GM19467 (cell line): ENCODE measurements around the gene GEMIN7.

Experiments used
- ATAC-seq: cut with Tn5 transposase; IDR thresholded peaks from one replicate; pipeline ENCODE4 v1.9.1; 2021; ENCODE audit warnings: mild to moderate bottlenecking, moderate library complexity; ENCODE audit not compliant: unreplicated experiment

Gene GEMIN7

DNA sequence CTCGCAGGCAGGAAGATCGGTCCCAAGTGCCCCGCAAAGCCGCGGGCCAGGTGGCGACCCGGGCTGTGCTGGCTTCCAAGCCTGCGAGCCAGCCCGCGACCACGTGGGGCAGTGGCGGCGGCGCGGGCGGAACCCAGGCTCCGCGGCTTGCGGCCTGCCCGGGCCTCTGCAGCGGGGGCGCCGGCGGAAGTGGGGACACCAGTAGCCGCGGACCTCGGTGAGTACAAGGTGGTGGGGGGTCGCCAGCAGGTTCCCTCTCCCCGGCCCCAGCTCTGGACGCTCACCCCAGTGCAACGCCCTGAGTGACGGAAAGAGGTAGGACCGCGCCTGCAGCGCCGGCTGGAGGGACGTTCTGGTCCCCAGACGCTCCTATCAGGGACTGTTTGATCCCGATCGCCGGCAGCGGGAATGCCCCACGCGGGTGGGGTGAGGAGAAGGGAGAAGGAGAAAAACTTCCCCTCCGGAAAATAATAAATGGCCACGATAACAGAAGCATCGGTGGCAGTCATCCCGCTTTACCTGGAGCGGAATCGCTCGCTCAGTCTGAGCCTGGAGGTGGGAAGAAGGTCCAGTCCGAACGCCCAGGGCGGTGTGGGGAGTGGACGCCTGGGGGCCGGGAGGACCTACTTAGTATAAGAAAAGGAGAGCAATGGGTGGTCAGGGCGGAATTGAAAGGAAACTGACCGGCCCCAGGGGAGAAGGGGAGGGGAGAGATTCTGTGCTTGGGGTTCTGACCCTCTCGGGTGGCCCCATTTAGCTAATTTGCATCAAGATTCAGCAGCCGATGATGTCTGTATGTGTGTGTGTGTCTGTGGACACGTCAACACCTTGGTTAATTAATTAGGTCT is at the start of gene GEMIN7:
GEMIN7 (plus strand) TSS at position 198 of the 848 bp plus-strand sequence. CDS start 10,855 bp downstream, outside the sequence.
- ATAC-seq: no peak

DNA sequence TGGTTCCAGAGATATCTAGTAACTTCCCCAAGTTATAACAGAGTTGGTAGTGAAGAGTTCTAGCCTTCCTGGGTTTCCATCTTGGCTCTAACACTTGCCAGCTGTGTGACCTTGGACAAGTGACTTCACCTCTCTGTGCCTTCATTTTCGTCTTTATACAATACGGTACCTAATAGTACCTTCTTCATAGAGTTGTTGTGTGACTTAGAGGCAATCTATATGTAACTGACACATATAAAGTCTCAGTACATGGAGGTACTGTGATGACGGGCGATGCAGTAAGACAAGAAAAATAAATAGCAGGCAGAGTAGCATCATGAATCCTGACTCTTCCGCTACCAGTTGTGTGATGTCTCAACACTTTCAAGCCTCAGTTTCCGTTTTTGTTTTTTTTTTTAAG is 48.2 kb upstream of the GEMIN7 start:
- ATAC-seq: no peak

- no peak for ATAC-seq
Measured at GRCh38 chr19:45032421-45032820, 46.6 kb upstream of the GEMIN7 start.

DNA sequence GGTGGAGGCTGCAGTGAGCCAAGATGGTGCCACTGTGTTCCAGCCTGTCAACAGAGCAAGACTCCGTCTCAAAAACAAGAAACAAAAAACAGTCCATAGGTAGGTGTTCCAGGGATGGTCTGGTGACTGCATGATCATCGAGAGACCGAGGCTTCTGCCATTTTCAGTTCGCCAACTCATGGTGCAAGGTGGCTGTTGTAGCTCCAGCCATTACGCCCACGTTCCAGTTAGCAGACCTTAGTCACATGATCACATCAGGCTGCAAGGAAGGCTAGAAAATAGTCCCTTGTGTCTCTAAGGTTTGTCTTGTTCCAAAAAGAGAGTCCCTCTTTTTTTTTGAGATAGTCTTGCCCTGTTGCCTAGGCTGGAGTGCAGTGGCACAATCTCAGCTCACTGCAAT is 43.3 kb upstream of the GEMIN7 start:
- no peak for ATAC-seq

DNA sequence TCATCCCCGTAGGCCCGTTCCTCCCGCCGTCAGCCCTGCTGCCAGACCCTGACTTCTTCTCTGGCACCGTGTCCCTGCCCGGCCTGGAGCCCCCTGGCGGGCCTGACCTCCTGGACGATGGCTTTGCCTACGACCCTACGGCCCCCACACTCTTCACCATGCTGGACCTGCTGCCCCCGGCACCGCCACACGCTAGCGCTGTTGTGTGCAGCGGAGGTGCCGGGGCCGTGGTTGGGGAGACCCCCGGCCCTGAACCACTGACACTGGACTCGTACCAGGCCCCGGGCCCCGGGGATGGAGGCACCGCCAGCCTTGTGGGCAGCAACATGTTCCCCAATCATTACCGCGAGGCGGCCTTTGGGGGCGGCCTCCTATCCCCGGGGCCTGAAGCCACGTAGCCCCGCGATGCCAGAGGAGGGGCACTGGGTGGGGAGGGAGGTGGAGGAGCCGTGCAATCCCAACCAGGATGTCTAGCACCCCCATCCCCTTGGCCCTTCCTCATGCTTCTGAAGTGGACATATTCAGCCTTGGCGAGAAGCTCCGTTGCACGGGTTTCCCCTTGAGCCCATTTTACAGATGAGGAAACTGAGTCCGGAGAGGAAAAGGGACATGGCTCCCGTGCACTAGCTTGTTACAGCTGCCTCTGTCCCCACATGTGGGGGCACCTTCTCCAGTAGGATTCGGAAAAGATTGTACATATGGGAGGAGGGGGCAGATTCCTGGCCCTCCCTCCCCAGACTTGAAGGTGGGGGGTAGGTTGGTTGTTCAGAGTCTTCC is 41.5 kb upstream of the GEMIN7 start:
- no peak for ATAC-seq

DNA sequence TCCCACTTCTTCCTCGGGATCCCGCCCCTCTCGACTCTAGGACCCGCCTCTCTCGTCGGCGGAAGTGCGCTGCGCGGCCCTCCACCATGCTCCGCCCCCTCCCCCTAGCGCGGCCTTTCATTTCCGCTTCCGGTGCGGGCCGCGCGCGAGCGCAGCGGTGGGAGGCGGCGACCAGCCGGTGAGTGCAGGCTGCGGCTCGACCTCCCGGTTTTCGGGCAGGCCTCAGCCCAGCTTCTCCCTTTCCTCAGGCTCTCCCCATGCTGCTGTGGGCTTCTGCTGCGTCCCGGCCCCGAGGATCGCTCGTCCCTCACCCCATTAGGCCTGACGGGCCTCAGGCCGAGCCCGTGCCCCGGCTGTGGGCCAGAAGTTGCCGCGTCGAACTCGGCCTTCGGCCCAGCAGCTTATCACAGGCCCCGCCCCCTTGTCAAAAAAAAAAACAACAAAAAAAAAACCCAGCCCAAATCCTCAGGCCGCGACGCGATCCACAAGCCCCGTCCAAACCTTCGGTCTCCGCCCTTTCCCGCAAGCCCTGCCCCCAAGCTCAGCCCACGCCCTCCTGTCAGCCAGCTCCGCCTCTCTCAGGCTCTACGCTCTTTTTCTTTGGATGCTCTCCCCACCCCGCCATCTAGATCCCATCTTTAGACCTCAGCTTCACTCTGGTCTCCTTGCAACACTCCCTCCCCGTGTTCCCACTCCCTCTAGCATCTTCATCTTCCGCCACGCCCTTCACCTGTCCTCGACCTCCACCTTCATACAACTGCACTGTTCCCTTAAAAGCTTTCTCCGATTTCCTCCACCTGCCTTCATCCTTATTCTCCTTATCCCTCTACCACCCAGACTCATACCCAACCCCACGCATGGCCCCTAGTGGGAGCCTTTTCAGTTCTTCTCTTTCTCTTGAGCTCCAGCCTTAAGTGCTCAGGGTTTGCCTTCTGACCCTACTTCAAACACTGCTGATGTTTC is 39.8 kb upstream of the GEMIN7 start, which contains the start of gene CLASRP:
CLASRP (plus strand) TSS at position 115 of the 963 bp plus-strand sequence. CDS start 1,168 bp downstream, outside the sequence.
- ATAC-seq: peak; percentile 78

DNA sequence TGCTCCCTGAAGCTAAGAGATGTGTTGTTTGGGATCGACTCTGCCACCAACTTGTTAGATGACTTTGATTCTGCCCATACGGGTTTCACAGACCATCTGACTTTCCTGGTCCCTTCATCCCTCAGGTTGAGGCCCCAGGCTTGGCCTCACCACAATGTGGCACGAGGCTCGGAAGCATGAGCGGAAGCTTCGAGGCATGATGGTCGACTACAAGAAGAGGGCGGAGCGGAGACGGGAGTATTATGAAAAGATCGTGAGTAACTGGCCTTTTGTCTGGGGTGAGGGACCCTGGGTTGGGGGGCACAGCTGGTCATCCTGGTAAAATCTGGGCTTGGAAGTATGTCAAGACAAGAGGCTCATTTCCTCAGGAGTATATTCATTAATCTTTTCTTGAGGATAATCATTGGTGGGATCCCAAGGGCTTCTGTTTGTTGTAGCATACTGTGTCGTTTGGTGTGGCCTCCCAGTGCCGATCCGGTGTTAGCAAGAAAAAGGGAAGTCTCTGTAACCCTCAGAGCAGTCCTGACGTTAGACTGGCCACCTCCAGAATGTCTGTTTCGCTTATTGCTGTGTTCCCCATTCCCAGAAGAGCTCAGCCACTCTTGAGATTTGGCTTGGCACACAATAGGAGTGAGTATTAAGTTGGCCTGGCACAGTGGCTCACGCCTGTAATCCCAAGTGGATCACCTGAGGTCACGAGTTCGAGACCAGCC is 38.8 kb upstream of the GEMIN7 start:
- ATAC-seq: no peak

GRCh38 chr19:45041125-45041524 is 37.9 kb upstream of the GEMIN7 start:
- no peak for ATAC-seq

DNA sequence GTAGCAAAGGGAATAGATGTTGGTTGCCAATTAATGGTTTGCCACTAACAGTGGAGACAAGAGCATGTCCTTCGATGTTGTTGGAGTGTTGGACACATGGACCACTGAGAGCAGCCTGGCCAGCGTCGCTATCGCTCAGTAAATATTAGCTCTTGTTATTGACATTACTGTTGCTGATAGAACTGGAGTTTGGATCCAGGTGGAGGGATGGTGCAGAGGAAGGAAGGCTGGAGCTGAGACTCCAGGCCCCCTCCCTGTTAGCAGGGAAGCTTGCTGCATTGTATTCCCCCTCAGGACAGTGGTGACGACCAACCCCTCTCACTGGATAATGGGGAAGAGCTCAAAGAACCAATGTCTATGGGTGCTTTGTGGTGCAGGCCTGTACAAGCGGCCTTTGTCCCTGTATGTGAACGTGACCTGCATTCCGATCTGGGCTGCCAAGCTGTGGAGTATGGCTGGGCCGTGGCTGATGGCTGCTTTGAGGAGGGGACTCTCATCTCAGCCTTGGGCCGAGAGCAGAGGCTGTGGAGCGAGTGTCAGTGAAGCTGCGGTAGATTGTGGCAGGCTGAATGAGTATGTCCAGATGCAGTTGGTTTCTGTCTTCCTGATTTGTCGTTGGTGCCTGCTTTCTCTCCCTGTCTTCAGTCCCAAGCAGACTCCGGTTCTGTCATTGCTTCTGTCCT is 33.2 kb upstream of the GEMIN7 start:
- no peak for ATAC-seq

DNA sequence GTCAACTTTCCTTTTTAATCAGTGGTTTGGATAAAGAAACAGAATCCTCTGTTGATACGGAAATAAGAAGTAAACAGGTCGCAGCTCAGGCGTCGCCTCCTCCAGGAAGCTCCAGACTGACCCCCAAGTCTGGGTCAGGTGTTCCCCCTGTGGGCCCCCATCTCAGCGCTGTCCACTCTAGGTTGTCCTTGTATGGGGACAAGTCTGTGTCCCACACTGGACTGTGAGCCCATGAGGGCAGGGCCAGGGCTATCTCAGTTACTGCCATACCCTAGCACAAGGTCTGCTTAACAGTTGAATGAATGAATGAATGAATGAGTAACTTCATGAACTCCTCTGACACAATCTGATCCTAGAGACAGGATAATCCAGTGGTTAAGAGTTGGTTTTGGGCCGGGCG is 32.7 kb upstream of the GEMIN7 start:
- no peak for ATAC-seq

GRCh38 chr19:45047188-45047797 is 31.8 kb upstream of the GEMIN7 start:
- peak; percentile 49 for ATAC-seq

- no peak for ATAC-seq
Measured at GRCh38 chr19:45049073-45049736, 29.9 kb upstream of the GEMIN7 start.

DNA sequence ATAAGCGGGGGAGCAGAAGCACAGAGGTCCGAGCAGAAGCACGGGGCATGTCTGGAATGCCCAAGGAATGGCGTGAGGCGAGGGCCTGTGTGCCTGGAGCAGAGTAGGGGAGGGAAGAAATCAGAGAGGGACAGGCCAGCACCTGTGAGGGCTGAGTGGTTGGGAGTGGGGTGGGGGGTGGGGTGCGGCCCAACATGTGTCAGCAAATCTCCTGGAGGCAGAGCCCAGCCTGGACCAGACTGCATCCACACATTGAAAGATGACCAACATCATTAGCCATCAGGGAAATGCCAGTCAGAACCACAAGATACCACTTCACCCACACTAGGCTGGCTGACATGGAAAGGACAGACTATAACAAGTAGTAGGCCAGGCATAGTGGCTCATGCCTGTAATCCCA is 29.0 kb upstream of the GEMIN7 start:
- ATAC-seq: no peak

GRCh38 chr19:45051929-45052579 is 27.0 kb upstream of the GEMIN7 start:
- no peak for ATAC-seq

GRCh38 chr19:45056831-45057230 is 22.2 kb upstream of the GEMIN7 start:
- no peak for ATAC-seq

- no peak for ATAC-seq
Measured at GRCh38 chr19:45057444-45057843, 21.6 kb upstream of the GEMIN7 start.

DNA sequence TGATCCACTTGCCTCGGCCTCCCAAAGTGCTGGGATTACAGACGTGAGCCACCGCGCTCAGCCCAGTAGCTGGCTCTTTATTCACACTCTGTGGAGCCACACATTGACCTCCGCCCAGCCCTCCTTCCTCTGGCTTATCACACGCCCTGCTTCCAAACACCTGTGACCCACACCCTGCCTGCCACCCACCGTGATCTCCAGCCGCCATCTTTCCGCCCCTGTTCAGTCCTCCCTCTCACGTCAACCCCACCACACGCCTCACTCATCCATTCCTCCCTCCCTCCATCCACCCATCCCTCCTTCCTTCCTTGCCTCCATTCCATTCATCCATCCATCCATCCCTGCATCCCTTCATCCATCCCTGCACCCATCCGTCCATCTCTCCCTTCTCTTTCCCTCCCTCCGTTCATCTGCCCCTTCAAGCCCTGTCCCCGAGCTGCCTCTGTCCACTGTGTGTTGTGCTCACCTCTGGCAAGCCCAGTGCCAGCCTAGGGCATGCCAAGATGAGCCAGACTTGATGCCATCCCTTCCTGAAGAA is 20.4 kb upstream of the GEMIN7 start:
- ATAC-seq: no peak
